H9 (cell line): ENCODE data around the gene DDI2. TPM values are rescaled to one million over a fixed set of nuclear protein-coding genes. Genes with fewer than 3 reads are reported as not detected.

Experiments
- DNase-seq: peaks from one replicate; pipeline ENCODE4 v3.0.0-alpha.2; 2017
- H2AFZ ChIP-seq: one replicate; pipeline ENCODE4 v1.6.1; 2013; ENCODE audit warnings: mild to moderate bottlenecking, low read length, control low read depth, moderate library complexity
- H2AK5ac ChIP-seq: 2 replicates; pipeline ENCODE4 v1.6.1; 2013; ENCODE audit warnings: low read length, control low read depth, mixed read lengths; ENCODE audit not compliant: insufficient read length
- H2BK120ac ChIP-seq: one replicate; pipeline ENCODE4 v1.6.1; 2013; ENCODE audit warnings: low read depth, mild to moderate bottlenecking, low read length, control low read depth, inconsistent platforms; ENCODE audit not compliant: poor library complexity, severe bottlenecking
- H2BK12ac ChIP-seq: 2 replicates; pipeline ENCODE4 v1.6.1; 2013; ENCODE audit warnings: low read length, control low read depth, mixed read lengths, low read depth; ENCODE audit not compliant: insufficient read length
- H2BK15ac ChIP-seq: 2 replicates; pipeline ENCODE4 v1.6.1; 2013; ENCODE audit warnings: low read depth, low read length, control low read depth
- H2BK20ac ChIP-seq: one replicate; pipeline ENCODE4 v1.6.1; 2013; ENCODE audit warnings: low read depth, mild to moderate bottlenecking, low read length, control low read depth, inconsistent platforms; ENCODE audit not compliant: poor library complexity, severe bottlenecking
- H2BK5ac ChIP-seq: 2 replicates; pipeline ENCODE4 v1.6.1; 2013; ENCODE audit warnings: low read length, control low read depth, mixed read lengths; ENCODE audit not compliant: insufficient read length
- H3K14ac ChIP-seq: 2 replicates; pipeline ENCODE4 v1.6.1; 2013; ENCODE audit warnings: low read length, control low read depth; ENCODE audit not compliant: insufficient read depth
- H3K18ac ChIP-seq: 2 replicates; pipeline ENCODE4 v1.6.1; 2013; ENCODE audit warnings: low read depth, mild to moderate bottlenecking, mixed read lengths, low read length, control low read depth; ENCODE audit not compliant: insufficient read length
- H3K23ac ChIP-seq: 2 replicates; pipeline ENCODE4 v1.6.1; 2013; ENCODE audit warnings: low read length, control low read depth, mixed read lengths, low read depth; ENCODE audit not compliant: insufficient read length
- H3K23me2 ChIP-seq: 2 replicates; pipeline ENCODE4 v1.6.1; 2013; ENCODE audit warnings: low read depth, mild to moderate bottlenecking, mixed read lengths, low read length, control low read depth; ENCODE audit not compliant: insufficient read length, poor library complexity, severe bottlenecking
- H3K27ac ChIP-seq: 2 replicates; pipeline ENCODE4 v1.5.1; 2013; ENCODE audit warnings: low read length, control low read depth, mixed read lengths, low read depth; ENCODE audit not compliant: insufficient read length
- H3K27me3 ChIP-seq: 2 replicates; pipeline ENCODE4 v1.6.1; 2013; ENCODE audit warnings: low read length, control low read depth, inconsistent platforms; ENCODE audit not compliant: insufficient read depth
- H3K4ac ChIP-seq: 2 replicates; pipeline ENCODE4 v1.6.1; 2013; ENCODE audit warnings: low read depth, mild to moderate bottlenecking, control low read depth, inconsistent platforms, low read length, moderate library complexity
- H3K4me1 ChIP-seq: 2 replicates; pipeline ENCODE4 v1.6.1; 2013; ENCODE audit warnings: low read length, control low read depth, inconsistent platforms; ENCODE audit not compliant: insufficient read depth
- H3K4me2 ChIP-seq: 2 replicates; pipeline ENCODE4 v1.6.1; 2013; ENCODE audit warnings: low read length, control low read depth, mixed read lengths; ENCODE audit not compliant: insufficient read length, insufficient read depth
- H3K56ac ChIP-seq: 2 replicates; pipeline ENCODE4 v1.6.1; 2013; ENCODE audit warnings: low read depth, mild to moderate bottlenecking, mixed read lengths, low read length, control low read depth; ENCODE audit not compliant: insufficient read length
- H3K79me1 ChIP-seq: 2 replicates; pipeline ENCODE4 v1.6.1; 2013; ENCODE audit warnings: low read depth, mild to moderate bottlenecking, moderate library complexity, low read length, control low read depth, inconsistent platforms; ENCODE audit not compliant: insufficient read depth, poor library complexity, severe bottlenecking
- H3K79me2 ChIP-seq: 2 replicates; pipeline ENCODE4 v1.6.1; 2013; ENCODE audit warnings: low read length, control low read depth, inconsistent platforms; ENCODE audit not compliant: insufficient read depth
- H3K9ac ChIP-seq: 2 replicates; pipeline ENCODE4 v1.6.1; 2013; ENCODE audit warnings: low read length, control low read depth, mixed read lengths; ENCODE audit not compliant: insufficient read length; ENCODE audit errors: extremely low read depth
- H3K9me3 ChIP-seq: one replicate; pipeline ENCODE4 v1.6.1; 2013; ENCODE audit warnings: low read depth, low read length, inconsistent platforms; ENCODE audit not compliant: control insufficient read depth
- H3T11ph ChIP-seq: one replicate; pipeline ENCODE4 v1.6.1; 2013; ENCODE audit warnings: mild to moderate bottlenecking, low read length, control low read depth, inconsistent platforms
- H4K20me1 ChIP-seq: one replicate; pipeline ENCODE4 v1.6.1; 2013; ENCODE audit not compliant: control insufficient read depth, insufficient read length, insufficient read depth
- H4K5ac ChIP-seq: 2 replicates; pipeline ENCODE4 v1.6.1; 2013; ENCODE audit warnings: low read depth, mild to moderate bottlenecking, mixed read lengths, low read length, control low read depth; ENCODE audit not compliant: insufficient read length
- H4K8ac ChIP-seq: replicated peaks from 2 replicates; pipeline ENCODE4 v1.6.1; 2013; ENCODE audit warnings: low read length, control low read depth, mixed read lengths, low read depth; ENCODE audit not compliant: insufficient read length
- H4K91ac ChIP-seq: 2 replicates; pipeline ENCODE4 v1.6.1; 2013; ENCODE audit warnings: low read depth, mild to moderate bottlenecking, moderate library complexity, mixed read lengths, low read length, control low read depth; ENCODE audit not compliant: insufficient read length
- H3K27ac Mint-ChIP-seq, 3 experiments: 2 replicates in 2 of 3; 3 replicates in 1 of 3; pipeline ENCODE4 v1.8.0; 2020 to 2021; ENCODE audit warnings: mixed read lengths in 3 of 3, mild to moderate bottlenecking in 1 of 3, moderate library complexity in 1 of 3
- H3K27me3 Mint-ChIP-seq: 2 replicates; pipeline ENCODE4 v1.8.0; 2021; ENCODE audit warnings: low read depth, mild to moderate bottlenecking, moderate library complexity, mixed read lengths
- H3K36me3 Mint-ChIP-seq, 3 experiments: 2 replicates in 2 of 3; 3 replicates in 1 of 3; pipeline ENCODE4 v1.8.0; 2020 to 2021; ENCODE audit warnings: low read depth in 3 of 3, mixed read lengths in 3 of 3; ENCODE audit not compliant: insufficient read depth in 1 of 3
- H3K4me1 Mint-ChIP-seq, 2 experiments: 2 replicates each; pipeline ENCODE4 v1.8.0; 2020; ENCODE audit warnings: mixed read lengths in 2 of 2
- H3K4me3 Mint-ChIP-seq, 2 experiments: 2 replicates in 1 of 2; 3 replicates in 1 of 2; pipeline ENCODE4 v1.8.0; 2020 to 2021; ENCODE audit warnings: mild to moderate bottlenecking in 2 of 2, mixed read lengths in 2 of 2, moderate library complexity in 1 of 2
- H3K9me3 Mint-ChIP-seq, 2 experiments: 2 replicates in 1 of 2; 3 replicates in 1 of 2; pipeline ENCODE4 v1.8.0; 2020; ENCODE audit warnings: mild to moderate bottlenecking in 2 of 2, mixed read lengths in 2 of 2, moderate library complexity in 1 of 2
- WGBS: extraction: QIAGEN DNeasy Blood & Tissue Kit; methylation state at CpG from one replicate; pipeline ENCODE4 v1.1.7; 2013; ENCODE audit warnings: missing lambda C conversion rate, low lambda C conversion rate, mixed read lengths; ENCODE audit not compliant: insufficient read length; ENCODE audit errors: extremely low coverage; 5-methylcytosine and 5-hydroxymethylcytosine counted together
- total RNA-seq: library from RNA; stranded (reverse); gene quantifications from 2 replicates; pipeline ENCODE4 v1.2.1, GENCODE V29; 2021
- TF ChIP-seq, protein P1 (sequence below): fragments of 200-600 bp; sonication (generic); conservative IDR thresholded peaks from 3 replicates; pipeline ENCODE4 v1.8.0; 2021; ENCODE audit warnings: antibody characterized with exemption, mild to moderate bottlenecking

The DDI2 gene
- total RNA-seq, 1 experiment from 2014 or later, result 45.0 TPM

DNA sequence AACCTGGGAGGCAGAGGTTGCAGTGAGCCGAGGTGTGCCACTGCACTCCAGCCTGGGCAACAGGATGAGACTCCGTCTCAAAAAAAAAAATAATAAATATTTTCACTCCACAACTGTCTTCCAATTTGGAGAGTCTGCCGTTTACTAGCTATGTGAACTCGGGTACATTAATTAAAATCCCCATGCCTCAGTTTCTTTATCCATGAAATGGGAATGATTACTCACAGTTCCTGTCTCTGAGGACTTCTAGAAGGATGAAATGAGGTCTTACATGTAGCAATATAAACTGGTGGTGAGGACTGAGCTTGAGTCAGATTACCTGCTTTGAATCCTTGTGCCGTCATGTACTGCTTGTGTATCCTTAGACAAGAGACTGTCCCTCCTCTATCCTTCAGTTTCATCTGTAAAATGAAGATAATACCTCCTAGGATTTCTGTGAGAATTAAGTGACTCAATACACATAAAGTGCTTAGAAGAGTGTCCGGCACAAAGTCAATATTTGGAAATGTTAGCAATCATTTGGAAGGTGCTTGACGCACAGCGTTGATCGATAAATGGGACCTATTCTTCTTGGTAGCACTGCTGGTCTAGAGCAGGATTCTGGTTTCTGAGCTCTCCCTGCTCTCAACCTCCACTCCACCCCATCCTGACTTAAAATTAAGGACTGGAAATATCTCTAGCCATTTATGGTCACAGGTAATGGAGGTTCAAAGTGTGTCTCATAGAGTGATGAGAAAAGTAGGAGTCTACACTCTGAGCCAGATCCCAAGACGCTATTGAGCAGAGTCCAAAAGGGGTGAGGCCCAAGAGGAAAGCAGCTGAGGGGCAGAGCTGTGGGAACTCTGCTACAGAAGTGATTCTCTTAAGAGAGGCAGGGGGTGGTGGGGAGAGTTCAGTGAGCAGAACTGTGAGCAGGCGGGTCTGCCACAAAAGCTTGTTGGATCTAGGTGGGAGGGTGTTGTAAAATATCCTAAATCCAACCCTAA lies 11.6 kb upstream of the DDI2 start:
- no peak overlapping the region for H3K4me2 ChIP-seq
- peaks cover 34% of the 10 kb centered on the region for H3K27me3 Mint-ChIP-seq
- H3K4me3 Mint-ChIP-seq, result no peak overlapping the region
- H4K5ac ChIP-seq, result no peak overlapping the region
- H3K4ac ChIP-seq, result no peak overlapping the region
- no peak overlapping the region for H3T11ph ChIP-seq
- peaks cover 5% of the 10 kb centered on the region for H3K23me2 ChIP-seq
- H3K27me3 ChIP-seq, result no peaks in the 10 kb centered on the region
- no peak for DNase-seq
- H3K27ac Mint-ChIP-seq, result no peak overlapping the region
- H3K23ac ChIP-seq, result no peak overlapping the region
- H2BK12ac ChIP-seq, result no peak overlapping the region
- H3K79me1 ChIP-seq, result no peaks in the 10 kb centered on the region
- 0 out of 5 replicates have a peak, but pooled peaks cover 2 to 6% of the 10 kb centered on the region in 2 experiments for H3K9me3 Mint-ChIP-seq
- no peaks in the 10 kb centered on the region for H3K79me2 ChIP-seq
- no peak overlapping the region for H3K9ac ChIP-seq
- H3K36me3 Mint-ChIP-seq, result no peaks in the 10 kb centered on the region
- H2BK15ac ChIP-seq, result no peak overlapping the region
- no peaks in the 10 kb centered on the region for H3K9me3 ChIP-seq
- no peak overlapping the region for H3K56ac ChIP-seq
- H2BK120ac ChIP-seq, result no peak overlapping the region
- H4K8ac ChIP-seq, result no peak overlapping the region
- H3K4me1 Mint-ChIP-seq, result peaks cover 4 to 9% of the 10 kb centered on the region in 2 experiments
- no CpG with 5 or more reads among the region's 11 CpGs for WGBS
- H3K27ac ChIP-seq, result no peak overlapping the region
- H3K18ac ChIP-seq, result no peak overlapping the region
- no peaks in the 10 kb centered on the region for H3K4me1 ChIP-seq
- no peak overlapping the region for H2AK5ac ChIP-seq
- H3K14ac ChIP-seq, result no peak overlapping the region
- H2BK20ac ChIP-seq, result no peak overlapping the region
- H4K91ac ChIP-seq, result no peak overlapping the region
- TF ChIP-seq, protein P1, sequence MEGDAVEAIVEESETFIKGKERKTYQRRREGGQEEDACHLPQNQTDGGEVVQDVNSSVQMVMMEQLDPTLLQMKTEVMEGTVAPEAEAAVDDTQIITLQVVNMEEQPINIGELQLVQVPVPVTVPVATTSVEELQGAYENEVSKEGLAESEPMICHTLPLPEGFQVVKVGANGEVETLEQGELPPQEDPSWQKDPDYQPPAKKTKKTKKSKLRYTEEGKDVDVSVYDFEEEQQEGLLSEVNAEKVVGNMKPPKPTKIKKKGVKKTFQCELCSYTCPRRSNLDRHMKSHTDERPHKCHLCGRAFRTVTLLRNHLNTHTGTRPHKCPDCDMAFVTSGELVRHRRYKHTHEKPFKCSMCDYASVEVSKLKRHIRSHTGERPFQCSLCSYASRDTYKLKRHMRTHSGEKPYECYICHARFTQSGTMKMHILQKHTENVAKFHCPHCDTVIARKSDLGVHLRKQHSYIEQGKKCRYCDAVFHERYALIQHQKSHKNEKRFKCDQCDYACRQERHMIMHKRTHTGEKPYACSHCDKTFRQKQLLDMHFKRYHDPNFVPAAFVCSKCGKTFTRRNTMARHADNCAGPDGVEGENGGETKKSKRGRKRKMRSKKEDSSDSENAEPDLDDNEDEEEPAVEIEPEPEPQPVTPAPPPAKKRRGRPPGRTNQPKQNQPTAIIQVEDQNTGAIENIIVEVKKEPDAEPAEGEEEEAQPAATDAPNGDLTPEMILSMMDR, result no peak
- H2BK5ac ChIP-seq, result no peak overlapping the region
- H2AFZ ChIP-seq, result no peak overlapping the region
- H4K20me1 ChIP-seq, result no peaks in the 10 kb centered on the region
